ENCODE measurements around the gene DLGAP4.
A peak's percentile ranks its signal among the peaks of the same experiment; 100 is the strongest.
"Not testable (repeated sequence)": the region's sequence is repeated elsewhere in the genome, so short reads cannot be mapped to it uniquely, and the experiment has no call there.

Gene DLGAP4

GRCh38 chr20:36543184-36544133 is 237.3 kb downstream of the DLGAP4 start:
- DNase-seq = peak; percentile 85

GRCh38 chr20:36544134-36545018 is 238.2 kb downstream of the DLGAP4 start:
- peak; percentile 64 for DNase-seq

GRCh38 chr20:36546111-36546736 is 240.1 kb downstream of the DLGAP4 start:
- DNase-seq = no peak

GRCh38 chr20:36547186-36548005 is 241.3 kb downstream of the DLGAP4 start:
- no peak for DNase-seq

- no peak for DNase-seq
These were observed 241.8 kb downstream of the DLGAP4 start for GRCh38 chr20:36548006-36548315.

GRCh38 chr20:36548704-36549627 is 242.8 kb downstream of the DLGAP4 start:
- DNase-seq = no peak

GRCh38 chr20:36549628-36549941 is 243.4 kb downstream of the DLGAP4 start:
- DNase-seq = no peak

- DNase-seq = peak; percentile 47
These were observed 244.0 kb downstream of the DLGAP4 start for GRCh38 chr20:36549942-36550789.

GRCh38 chr20:36550790-36551299 is 244.7 kb downstream of the DLGAP4 start:
- DNase-seq = peak; percentile 48

GRCh38 chr20:36555248-36555647 is 249.1 kb downstream of the DLGAP4 start:
- DNase-seq = no peak

- no peak for DNase-seq
These were observed 256.6 kb downstream of the DLGAP4 start for GRCh38 chr20:36562724-36563123.

- DNase-seq = no peak
These were observed 257.2 kb downstream of the DLGAP4 start for GRCh38 chr20:36563374-36563773.

- DNase-seq = not testable (repeated sequence)
These were observed 258.1 kb downstream of the DLGAP4 start for GRCh38 chr20:36564078-36564725.

- not testable (repeated sequence) for DNase-seq
These were observed 258.6 kb downstream of the DLGAP4 start for GRCh38 chr20:36564726-36565121.

- DNase-seq = no peak
These were observed 259.4 kb downstream of the DLGAP4 start for GRCh38 chr20:36565520-36565919.

- DNase-seq = peak; percentile 65
These were observed 263.8 kb downstream of the DLGAP4 start for GRCh38 chr20:36569847-36570429.

GRCh38 chr20:36571564-36572504 is 265.7 kb downstream of the DLGAP4 start:
- DNase-seq = no peak

GRCh38 chr20:36572701-36573102 is 266.6 kb downstream of the DLGAP4 start:
- peak; percentile 48 for DNase-seq

All from fibroblast of skin of back (primary cell).